GM23338 (cell line): ENCODE results near the gene MYO1E.

Experiments
- CTCF ChIP-seq, 2 experiments: fragments of 200-600 bp in 1 of 2; sonication (generic) in 1 of 2; conservative IDR thresholded peaks; 2 replicates each; pipeline versions ENCODE4 v1.5.1 to v1.6.1; 2016 to 2017; ENCODE audit warnings: antibody characterized with exemption in 2 of 2, low read depth in 2 of 2, mild to moderate bottlenecking in 2 of 2, moderate library complexity in 1 of 2
- ETS1 ChIP-seq: IDR thresholded peaks from 2 replicates; pipeline ENCODE4 v1.6.1; 2016; ENCODE audit warnings: antibody characterized with exemption
- EZH2 ChIP-seq: fragments of 200-600 bp; sonication (generic); IDR thresholded peaks from one replicate; pipeline ENCODE4 v1.8.0; 2017; ENCODE audit warnings: antibody characterized with exemption, mild to moderate bottlenecking, low read depth; ENCODE audit not compliant: unreplicated experiment
- EZH2phosphoT487 ChIP-seq: fragments of 200-600 bp; sonication (generic); IDR thresholded peaks from one replicate; pipeline ENCODE4 v1.8.1; 2018; ENCODE audit warnings: antibody characterized with exemption; ENCODE audit not compliant: unreplicated experiment
- JUNB ChIP-seq: IDR thresholded peaks from one replicate; pipeline ENCODE4 v1.6.1; 2016; ENCODE audit warnings: antibody characterized with exemption; ENCODE audit not compliant: unreplicated experiment
- POLR2AphosphoS5 ChIP-seq: IDR thresholded peaks from 2 replicates; pipeline ENCODE4 v1.6.1; 2016; ENCODE audit warnings: antibody characterized with exemption, low read depth
- REST ChIP-seq: IDR thresholded peaks from one replicate; pipeline ENCODE4 v1.6.1; 2018; ENCODE audit warnings: antibody characterized with exemption; ENCODE audit not compliant: unreplicated experiment
- ZNF462 ChIP-seq: fragments of 250-450 bp; sonication (Bioruptor Pico); IDR thresholded peaks from 2 replicates; pipeline ENCODE4 v1.5.0; 2020; ENCODE audit warnings: mild to moderate bottlenecking, moderate library complexity

- no peak for TF ChIP-seq EZH2phosphoT487
- TF ChIP-seq ETS1, result no peak
- TF ChIP-seq CTCF (conservative IDR thresholded peaks at IDR 0.05; ENCODE audit: low read depth in 2 of 2), result no peak
- TF ChIP-seq EZH2, result no peak
- TF ChIP-seq REST, result no peak
- no peak for TF ChIP-seq JUNB
- TF ChIP-seq POLR2AphosphoS5, result no peak
- TF ChIP-seq ZNF462 (CRISPR knock-in tag), result no peak
Observed at GRCh38 chr15:59401824-59402569, 29.3 kb upstream of the MYO1E start.
